Measurements from ENCODE around the gene UGT1A9.
"Not testable (repeated sequence)": the region's sequence is repeated elsewhere in the genome, so short reads cannot be mapped to it uniquely, and the experiment has no call there.

UGT1A9 gene

DNA sequence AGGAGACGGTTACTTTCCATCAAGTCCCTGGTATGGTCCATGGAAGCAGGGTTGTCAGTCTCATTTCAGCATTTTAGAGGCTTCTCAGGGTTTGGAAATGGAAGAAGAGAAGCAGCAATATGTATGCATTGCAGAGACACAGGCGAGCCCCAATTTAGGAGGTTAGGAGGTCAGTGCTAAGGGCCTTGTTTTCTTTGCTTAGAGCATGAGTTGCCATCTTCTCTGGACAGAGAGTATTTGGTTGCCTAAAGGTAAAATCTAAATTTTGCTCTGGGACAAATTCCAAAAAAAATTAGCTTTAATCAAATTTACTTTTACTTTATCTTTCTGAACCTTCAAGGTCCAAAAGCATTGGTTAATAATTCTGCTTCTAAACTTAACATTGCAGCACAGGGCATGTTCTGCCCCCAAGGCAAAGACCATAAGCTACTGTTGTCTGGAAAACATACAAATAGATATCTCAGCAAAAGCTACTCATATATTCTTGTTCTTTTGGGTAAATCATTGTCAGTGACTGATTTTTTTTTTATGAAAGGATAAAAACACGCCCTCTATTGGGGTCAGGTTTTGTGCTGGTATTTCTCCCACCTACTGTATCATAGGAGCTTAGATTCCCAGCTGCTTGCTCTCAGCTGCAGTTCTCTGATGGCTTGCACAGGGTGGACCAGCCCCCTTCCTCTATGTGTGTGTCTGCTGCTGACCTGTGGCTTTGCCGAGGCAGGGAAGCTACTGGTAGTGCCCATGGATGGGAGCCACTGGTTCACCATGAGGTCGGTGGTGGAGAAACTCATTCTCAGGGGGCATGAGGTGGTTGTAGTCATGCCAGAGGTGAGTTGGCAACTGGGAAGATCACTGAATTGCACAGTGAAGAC, at the start of gene UGT1A9:
Gene UGT1A9 (plus strand): TSS at position 609 of the 872 bp plus-strand sequence. CDS start 37 bp downstream, at position 646.
- no peak for DNase-seq (ENCODE audit: extremely low read depth in 1 of 2, low read depth in 1 of 2)

DNA sequence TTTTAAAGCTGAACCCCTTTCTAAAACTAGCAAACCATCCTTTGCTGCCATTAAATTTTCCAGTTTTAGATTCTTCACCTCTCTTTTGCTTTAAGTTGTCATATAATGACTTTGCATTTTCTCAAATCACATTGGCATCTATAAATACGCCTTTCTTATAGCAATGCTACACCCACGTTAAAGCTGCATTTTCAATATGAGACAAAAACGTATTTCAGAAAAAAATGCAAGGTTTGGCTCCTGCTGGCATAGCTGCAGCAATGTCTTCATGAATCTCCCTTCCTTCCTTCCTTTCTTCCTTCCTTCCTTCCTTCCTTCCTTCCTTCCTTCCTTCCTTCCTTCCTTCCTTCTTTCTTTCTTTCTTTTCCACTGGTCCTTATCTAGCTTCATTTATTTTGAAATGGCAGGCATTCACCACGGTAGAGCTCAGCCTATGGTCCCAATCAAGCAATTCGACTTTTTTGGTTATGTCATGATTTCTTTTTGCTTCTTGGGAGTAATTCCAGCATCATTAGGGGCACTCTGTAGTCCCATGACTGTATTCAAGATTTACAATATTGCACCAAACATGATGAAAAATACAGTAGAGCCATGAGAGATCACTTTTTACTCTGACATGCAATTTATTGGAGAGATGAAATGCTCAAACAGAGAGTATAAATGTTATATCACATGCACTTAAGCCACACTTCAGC, 44.2 kb upstream of the UGT1A9 start:
- DNase-seq (ENCODE audit: extremely low read depth in 1 of 2, low read depth in 1 of 2) = no peak

DNA sequence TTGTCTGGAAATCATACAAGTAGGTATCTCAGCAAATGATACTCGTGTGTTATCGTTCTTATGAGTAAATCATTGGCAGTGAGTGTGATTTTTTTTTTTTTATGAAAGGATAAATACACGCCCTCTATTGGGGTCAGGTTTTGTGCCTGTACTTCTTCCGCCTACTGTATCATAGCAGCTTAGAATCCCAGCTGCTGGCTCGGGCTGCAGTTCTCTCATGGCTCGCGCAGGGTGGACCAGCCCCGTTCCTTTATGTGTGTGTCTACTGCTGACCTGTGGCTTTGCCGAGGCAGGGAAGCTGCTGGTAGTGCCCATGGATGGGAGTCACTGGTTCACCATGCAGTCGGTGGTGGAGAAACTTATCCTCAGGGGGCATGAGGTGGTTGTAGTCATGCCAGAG, 35.4 kb upstream of the UGT1A9 start, which contains the start of gene UGT1A10:
Gene UGT1A10 (plus strand): TSS at position 143 of the 400 bp plus-strand sequence. CDS start 75 bp downstream, at position 218.
- not testable (repeated sequence) for DNase-seq (ENCODE audit: extremely low read depth in 1 of 2, low read depth in 1 of 2)

DNA sequence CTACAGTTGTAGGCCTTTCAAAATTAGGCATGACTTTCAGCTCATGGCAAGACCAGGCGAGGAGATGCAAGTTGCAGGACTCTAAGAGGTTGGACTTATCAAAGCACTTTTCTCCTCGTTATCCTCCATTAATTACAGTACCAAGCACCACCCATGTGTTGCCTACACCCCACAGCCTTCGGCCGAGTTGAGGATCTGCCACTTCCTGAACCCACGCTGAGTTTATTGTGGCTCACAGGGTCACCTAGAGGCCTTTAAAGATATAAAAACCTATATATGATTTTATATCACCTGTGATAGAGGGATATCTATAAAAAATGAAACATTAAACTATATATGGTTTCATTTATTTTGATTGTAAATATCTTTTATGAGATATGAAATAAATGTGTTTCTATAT, 32.9 kb upstream of the UGT1A9 start:
- DNase-seq (ENCODE audit: extremely low read depth in 1 of 2, low read depth in 1 of 2) = no peak

DNA sequence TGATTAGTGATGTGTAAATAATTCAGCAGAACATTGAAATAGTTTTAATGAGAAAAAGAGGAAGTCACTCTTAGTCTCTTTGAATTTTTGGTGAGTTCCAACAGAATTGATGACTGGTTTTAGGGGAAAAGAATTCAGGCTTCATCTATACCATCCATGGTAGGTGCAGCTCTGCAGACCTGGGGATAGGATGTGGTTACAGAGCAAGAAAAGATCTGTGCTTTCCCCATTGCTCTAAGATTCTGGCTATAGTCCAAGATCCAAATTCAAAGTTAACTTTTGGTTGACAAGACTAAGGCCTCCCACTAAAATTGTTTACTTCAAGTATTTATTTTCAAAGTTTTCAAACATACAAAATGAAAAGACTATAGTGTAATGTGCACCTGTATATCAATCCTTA, 31.8 kb upstream of the UGT1A9 start:
- DNase-seq (ENCODE audit: extremely low read depth in 1 of 2, low read depth in 1 of 2) = no peak

DNA sequence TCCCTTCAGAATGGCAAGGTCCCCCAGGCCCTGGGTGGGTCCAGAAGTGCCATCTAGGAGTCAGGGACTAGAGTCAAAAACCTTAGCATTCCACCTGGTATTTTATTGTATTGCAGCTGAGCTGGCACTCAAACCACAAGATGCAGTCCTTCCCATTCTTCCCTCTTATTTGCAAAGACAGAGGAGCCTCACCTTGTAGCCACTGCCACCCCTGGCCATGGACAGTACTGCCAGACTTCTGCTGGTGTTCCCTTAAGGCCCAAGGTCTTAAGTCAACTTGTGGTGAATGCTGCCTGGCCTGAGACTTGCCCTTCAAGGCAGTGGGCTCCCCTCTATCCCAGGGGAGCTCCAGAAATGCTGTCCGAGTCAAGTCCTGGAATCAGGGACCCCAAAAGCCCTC, 28.6 kb upstream of the UGT1A9 start:
- no peak for DNase-seq (ENCODE audit: extremely low read depth in 1 of 2, low read depth in 1 of 2)

DNA sequence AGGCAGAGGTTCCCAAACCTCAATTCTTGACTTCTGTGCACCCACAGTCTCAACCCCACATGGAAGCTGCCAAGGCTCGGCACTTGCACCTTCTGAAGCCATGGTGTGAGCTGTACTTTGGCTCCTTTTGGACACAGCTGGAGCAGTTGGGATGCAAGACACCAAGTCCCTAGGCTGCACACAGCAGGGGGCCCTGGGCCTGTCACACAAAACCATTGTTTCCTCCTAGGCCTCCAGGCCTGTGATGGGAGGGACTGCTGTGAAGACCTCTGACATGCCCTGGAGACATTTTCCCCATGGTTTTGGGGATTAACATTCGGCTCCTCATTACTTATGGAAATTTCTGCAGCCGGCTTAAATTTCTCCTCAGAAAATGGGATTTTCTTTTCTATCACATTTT, 25.7 kb upstream of the UGT1A9 start:
- not testable (repeated sequence) for DNase-seq (ENCODE audit: extremely low read depth in 1 of 2, low read depth in 1 of 2)

DNA sequence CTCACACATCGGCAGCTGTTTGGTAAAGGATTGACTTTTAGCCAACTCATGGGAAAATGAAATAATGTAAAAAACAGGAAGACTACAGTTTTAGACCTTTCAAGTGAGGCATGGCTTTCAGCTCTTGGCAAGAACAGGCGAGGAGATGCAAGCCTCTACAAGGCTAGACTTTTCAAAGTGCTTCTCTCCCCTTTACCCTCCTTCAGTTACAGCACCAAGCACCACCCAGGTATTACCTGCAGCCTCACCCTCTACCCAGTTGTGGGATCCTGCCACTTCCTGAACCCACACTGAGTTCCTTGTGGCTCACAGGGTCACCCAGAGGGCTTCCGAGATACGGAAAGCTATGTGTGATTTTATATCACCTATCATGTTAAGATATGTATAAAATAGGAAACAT, 20.7 kb upstream of the UGT1A9 start:
- DNase-seq (ENCODE audit: extremely low read depth in 1 of 2, low read depth in 1 of 2) = no peak

DNA sequence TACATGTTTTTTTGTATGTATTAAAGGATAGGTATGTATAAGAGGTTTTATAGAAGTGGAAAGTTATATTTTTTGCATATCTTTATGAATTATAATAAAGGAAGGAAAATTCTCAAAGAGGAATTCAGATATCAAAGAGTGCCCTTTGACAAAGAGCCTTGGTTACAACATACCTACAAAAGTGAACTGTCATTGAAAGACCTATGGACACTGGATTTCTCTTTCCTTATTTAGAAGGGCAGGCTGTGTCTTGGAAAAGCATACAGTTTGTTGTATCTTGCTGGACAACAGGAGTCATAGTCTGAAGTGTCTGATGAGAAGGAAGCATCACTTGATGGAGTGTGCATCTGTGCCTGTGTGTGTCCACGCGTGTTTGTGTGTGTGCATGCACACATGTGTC, 20.3 kb upstream of the UGT1A9 start:
- DNase-seq (ENCODE audit: extremely low read depth in 1 of 2, low read depth in 1 of 2) = no peak

DNA sequence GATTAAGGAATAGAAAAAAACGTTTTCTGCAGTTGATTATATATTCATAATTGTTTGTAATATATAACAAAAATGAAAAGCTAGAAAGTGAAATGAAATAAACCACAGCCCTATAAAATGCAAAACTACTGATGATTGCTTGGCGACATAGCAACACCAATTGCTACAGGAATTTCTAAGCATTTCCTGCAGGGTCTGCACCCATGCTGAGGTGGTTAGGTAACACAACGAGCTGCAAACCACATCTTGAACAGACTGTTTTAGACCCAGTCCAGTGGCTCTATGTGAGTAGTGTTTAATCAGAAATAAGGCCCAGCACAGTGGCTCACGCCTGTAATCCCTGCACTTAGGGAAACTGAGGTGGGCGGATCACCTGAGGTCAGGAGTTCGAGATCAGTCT, 17.2 kb upstream of the UGT1A9 start:
- DNase-seq (ENCODE audit: extremely low read depth in 1 of 2, low read depth in 1 of 2) = no peak

DNA sequence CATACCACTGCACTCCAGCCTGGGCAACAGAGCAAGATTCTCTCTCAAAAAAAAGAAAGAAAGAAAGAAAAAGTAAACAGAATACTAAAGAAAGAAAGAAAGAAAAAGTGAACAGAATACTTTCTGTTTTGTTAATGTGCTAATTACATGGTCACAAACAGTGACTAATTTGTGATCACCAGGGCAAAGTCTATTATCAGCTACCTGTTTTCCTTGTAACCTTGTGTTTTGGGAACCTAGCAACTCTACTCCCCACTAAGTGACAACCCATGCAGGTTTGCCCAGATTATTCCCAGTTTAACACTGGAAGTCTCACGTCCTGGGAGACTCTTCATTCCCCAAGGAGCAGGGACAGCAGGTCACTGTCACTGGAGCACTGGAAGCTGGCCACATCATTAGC, 16.7 kb upstream of the UGT1A9 start:
- DNase-seq (ENCODE audit: extremely low read depth in 1 of 2, low read depth in 1 of 2) = no peak

DNA sequence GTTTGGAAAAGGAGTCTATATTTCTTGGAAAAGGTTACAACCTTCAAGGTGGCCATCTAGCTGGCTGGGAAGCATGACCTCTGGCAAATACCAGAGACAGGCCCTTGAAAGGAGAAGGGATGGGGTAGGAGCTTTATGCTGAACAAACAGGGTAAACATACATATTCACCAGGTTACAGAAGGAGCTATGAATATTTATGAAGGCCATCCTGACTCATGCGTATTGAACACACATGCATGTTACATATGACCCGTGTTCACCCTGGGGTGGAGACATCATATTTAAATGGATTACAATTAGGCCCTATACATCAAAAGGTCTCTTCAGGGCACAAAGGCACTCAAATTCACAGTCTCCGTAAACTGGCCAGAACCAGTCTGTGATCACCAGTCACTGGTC, 15.8 kb upstream of the UGT1A9 start:
- DNase-seq (ENCODE audit: extremely low read depth in 1 of 2, low read depth in 1 of 2) = not testable (repeated sequence)

DNA sequence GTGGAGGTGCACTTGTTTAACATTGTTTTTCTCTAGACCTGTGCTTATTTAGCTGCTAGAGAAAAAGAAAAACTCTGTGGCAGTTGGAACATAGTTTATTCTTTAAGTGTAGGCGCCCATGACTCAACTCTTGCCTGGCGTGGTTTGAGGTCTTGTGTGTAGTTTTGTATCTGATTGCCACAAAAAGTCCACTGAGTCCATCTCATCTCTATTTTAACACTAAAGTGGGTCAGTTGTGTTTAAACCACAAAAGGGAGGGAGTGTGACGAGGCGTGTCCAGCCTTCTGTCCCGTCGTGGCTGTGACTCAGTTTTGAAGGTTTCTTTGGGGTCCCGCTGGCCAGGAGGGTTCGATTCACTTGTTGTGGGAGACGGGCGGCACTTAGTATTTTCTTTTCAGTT, 15.3 kb upstream of the UGT1A9 start:
- no peak for DNase-seq (ENCODE audit: extremely low read depth in 1 of 2, low read depth in 1 of 2)

DNA sequence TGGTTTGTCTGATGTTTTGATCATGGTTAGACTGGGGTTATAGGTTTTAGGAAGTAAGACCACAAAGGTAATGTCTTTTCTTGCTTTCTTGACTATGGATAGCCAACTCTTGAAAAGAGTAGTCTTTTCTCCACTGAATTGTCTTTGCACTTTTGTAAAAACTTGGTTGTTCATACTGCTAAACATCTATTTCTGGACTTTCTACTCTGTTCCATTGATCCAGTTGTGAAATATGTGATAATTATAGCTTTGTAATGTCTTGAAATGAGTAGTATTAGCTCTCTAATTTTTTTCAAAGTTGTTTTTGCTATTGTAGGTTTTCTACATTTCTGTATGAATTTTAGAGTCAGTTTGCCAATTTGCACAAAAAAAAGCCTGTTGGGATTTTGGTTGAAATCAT, 13.1 kb upstream of the UGT1A9 start:
- no peak for DNase-seq (ENCODE audit: extremely low read depth in 1 of 2, low read depth in 1 of 2)

DNA sequence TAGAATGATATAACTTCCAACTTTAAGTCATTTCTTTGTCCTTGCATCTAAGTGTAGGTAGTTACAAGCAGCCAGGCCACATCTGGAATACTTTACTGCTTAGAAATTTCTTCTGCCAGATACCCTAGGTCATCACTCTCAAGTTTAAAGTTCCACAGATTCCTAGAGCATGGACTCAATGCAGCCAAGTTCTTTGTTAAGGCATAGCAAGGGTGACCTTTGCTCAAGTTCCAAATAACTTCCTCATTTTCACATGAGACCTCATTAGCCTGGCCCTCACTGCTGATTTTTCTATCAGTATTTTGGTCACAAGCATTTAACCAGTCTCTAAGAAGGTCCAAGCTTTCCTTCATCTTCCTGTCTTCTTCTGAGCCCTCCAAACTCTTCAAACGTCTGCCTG, 7.8 kb upstream of the UGT1A9 start:
- no peak for DNase-seq (ENCODE audit: extremely low read depth in 1 of 2, low read depth in 1 of 2)

DNA sequence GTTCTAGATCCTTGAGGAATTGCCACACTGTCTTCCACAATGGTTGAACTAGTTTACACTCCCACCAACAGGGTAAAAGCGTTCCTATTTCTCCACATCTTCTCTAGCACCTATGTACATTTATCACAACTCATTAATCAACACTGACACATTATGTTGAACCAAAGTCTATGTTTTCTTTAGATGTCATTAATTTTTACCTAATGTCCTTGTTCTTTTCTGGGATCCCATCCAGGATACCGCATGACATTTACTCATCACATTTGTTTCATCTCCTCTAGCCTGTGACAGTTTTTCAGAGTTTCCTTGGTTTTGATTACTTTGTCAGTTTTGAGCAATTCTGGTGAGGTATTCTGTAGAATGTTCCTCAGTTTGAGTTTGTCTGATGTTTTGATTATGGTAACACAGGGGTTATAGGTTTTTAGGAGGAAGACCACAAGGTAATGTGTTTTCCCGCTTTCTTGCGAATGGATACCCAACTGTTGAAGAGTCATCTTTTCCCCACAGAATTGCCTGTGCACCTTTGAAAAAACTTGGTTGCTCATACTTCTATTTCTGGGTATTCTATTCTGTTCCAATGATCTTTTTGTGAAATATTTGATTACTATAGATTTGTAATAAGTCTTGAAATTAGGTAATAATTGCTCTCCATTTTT, 3.0 kb upstream of the UGT1A9 start:
- no peak for DNase-seq (ENCODE audit: extremely low read depth in 1 of 2, low read depth in 1 of 2)

DNA sequence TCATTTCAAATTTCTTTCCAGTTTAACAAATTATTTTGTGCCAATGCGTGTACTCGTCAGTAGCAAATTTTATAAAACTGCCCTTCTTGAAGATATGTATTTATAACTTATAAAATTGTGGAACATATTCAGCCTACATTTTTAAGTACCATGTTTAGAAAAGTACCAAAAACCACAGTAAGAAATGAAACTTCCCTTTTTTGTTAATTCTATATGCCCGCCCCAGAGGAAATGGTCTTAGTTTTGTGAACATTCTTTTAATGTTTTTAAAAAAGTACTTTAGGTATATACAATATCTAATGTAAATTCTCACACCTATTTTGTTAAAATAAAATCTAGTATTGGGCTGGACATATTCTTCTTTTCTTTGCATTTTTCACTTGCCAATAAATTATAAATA, 1.2 kb downstream of the UGT1A9 start:
- no peak for DNase-seq (ENCODE audit: extremely low read depth in 1 of 2, low read depth in 1 of 2)

DNA sequence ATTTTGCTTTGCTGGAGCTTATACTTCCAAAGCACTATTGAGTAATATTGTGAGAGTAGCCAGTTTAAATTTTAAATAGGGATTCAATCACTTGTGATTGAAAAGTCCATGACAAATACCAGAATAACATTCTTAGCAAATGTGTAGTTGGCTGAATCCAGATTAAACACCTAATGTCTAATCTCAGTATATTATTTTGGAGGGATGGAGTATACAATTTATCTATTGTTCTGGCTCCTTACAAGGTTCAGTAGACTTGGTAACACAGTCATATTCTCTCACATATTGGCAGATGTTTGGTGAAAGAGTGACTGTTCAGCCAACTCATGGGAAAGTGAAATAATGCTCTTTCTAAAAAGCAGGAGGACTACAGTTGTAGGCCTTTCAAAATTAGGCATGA, 2.2 kb downstream of the UGT1A9 start:
- DNase-seq (ENCODE audit: extremely low read depth in 1 of 2, low read depth in 1 of 2) = no peak

DNA sequence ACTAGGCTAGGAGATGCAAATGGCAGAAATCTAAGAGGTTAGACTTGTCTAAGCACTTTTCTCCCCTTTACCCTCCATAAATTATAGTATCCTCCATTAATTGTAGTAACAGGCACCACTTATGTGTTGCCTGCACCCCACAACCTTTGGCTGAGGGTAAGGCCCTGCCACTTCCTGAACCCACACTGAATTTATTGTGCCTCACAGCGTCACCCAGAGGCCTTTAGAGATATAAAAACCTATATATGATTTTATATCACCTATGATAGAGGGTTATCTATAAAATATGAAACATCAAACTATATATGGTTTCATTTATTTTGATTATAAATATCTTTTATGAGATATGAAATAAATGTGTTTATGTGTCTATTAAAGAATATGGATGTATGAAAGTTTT, 2.6 kb downstream of the UGT1A9 start:
- DNase-seq (ENCODE audit: extremely low read depth in 1 of 2, low read depth in 1 of 2) = no peak

DNA sequence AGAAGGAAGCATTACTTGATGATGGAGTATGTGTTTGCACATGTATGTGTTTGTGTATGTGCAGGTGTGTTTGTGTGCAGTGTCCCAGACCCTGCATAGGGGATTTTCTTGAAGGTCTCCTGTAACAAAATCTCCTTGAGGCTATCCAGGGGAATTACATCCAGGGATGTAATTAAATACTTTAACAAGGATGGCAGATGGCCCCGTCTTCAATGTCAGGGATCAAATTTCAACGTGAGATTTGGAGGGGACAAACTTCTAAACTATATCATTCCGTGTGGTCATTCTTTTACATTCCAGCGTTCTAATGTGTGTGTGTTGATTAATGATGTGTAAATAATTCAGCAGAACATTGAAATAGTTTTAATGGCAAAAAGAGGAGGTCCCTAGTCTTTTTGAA, 3.3 kb downstream of the UGT1A9 start:
- DNase-seq (ENCODE audit: extremely low read depth in 1 of 2, low read depth in 1 of 2) = no peak

DNA sequence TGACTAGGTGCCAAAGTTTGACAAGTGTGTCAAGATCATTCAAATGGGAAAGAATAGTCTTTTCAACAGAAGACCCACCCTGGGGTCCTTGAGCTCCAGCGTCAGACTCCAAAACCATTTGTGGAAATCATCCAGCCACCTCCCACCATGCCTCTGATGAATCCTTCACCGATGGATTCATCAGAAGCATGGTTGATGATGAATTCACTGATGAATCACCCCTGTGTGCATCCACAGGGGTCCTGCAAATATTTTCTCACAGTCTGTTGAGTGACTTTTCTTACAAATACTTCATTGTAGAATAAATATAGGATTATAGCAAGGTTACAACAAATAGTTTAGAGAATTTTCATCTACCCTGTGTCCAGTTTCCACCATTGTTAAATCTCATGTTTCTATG, 4.3 kb downstream of the UGT1A9 start:
- DNase-seq (ENCODE audit: extremely low read depth in 1 of 2, low read depth in 1 of 2) = no peak

DNA sequence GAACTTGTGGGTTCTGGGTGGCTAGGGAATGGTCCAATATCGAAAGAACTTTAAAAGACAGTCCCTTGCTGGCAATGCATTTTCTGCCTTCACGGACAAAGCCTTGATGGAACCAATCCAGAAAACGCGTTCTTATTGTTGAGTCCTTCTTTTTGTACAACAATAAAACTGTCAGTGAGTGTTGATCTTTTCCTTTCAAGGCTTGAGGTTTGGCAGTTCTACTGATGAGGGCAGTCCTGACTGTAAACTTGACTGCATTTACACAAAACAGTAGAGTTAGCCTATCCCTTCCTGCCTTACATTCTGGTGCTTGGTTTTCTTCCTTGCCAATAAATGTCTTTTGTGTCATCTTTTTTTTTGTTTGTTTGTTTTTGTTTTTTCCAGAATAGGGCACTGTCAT, 7.5 kb downstream of the UGT1A9 start:
- no peak for DNase-seq (ENCODE audit: extremely low read depth in 1 of 2, low read depth in 1 of 2)
